Urinary bladder (tissue), 4 donors: ENCODE data around the gene WDFY4. TPM values are rescaled to one million over a fixed set of nuclear protein-coding genes. Genes with fewer than 3 reads are reported as not detected.

Experiments used
- DNase-seq: peaks from one replicate; pipeline ENCODE4 v3.0.0-alpha.2; 2015; ENCODE audit errors: extremely low spot score
- H3K27ac ChIP-seq: one replicate; pipeline ENCODE4 v1.5.1; 2013; ENCODE audit warnings: low read depth, mild to moderate bottlenecking, moderate library complexity
- H3K36me3 ChIP-seq: one replicate; pipeline ENCODE4 v1.6.1; 2013; ENCODE audit warnings: mild to moderate bottlenecking, moderate library complexity; ENCODE audit not compliant: insufficient read depth
- H3K4me1 ChIP-seq: one replicate; pipeline ENCODE4 v1.6.1; 2013; ENCODE audit warnings: mild to moderate bottlenecking, moderate library complexity; ENCODE audit not compliant: insufficient read depth
- H3K4me3 ChIP-seq: one replicate; pipeline ENCODE4 v1.5.1; 2013; ENCODE audit warnings: low read depth, low read length
- WGBS: extraction: QIAGEN DNeasy Blood & Tissue Kit; methylation state at CpG from one replicate; pipeline ENCODE4 v1.1.7; 2013; 5-methylcytosine and 5-hydroxymethylcytosine counted together
- polyA plus RNA-seq: library from polyadenylated mRNA; stranded (reverse); fragments of 200-250 nt; gene quantifications from one replicate; pipeline ENCODE4 v1.2.3, GENCODE V29; 2013
- total RNA-seq: library from RNA; depleted of rRNA; stranded (reverse); fragments of >200 nt; gene quantifications from one replicate; pipeline ENCODE4 v1.2.3, GENCODE V29; 2014
- donor health status: healthy with polysubstance abuse.
- donor health status: healthy.

WDFY4 gene
- total and polyA plus RNA-seq, 2 donors: 2.0 to 4.9 TPM

- Histone ChIP-seq H3K4me1 (no peaks in the 10 kb centered on the region), H3K4me3 (no peak overlapping the region), H3K36me3 (no peaks in the 10 kb centered on the region), H3K27ac (no peak overlapping the region)
- DNase-seq: no peak
- WGBS: 86% methylated on average over 7 of the region's 7 CpGs
Measured at GRCh38 chr10:48932831-48933664, 248.4 kb downstream of the WDFY4 start.

GRCh38 chr10:48934672-48935501 is 250.2 kb downstream of the WDFY4 start:
- H3K4me3 ChIP-seq: peak overlapping the region; percentile 14
- 37% methylated on average over 18 of the region's 18 CpGs for WGBS
- DNase-seq: no peak

DNA sequence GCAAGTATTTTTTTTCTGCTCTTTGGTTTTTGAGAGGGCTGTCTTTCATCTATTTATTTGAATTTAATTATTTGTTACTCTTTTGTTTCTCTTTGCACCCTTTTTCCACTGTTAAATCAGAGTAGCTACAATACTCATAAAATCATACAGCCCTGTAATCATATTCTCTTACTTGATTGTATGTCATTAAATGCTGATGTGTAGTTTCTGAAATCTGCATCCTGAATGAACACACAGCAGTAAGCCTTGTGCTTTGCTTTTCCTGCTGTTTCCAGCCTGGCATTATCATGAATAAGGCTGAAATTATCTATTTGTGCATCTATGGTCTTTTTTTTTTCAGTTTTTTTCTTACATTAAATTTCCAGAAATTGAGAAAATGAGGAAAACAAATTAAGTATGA is 250.9 kb downstream of the WDFY4 start:
- no peaks in the 10 kb centered on the region for H3K36me3 ChIP-seq
- H3K4me3 ChIP-seq: no peak overlapping the region
- no peak overlapping the region for H3K27ac ChIP-seq
- no peak for DNase-seq
- H3K4me1 ChIP-seq: no peaks in the 10 kb centered on the region

More at GRCh38 chr10:48934672-48935501, 250.2 kb downstream of the WDFY4 start:
- Histone ChIP-seq H3K36me3 (no peaks in the 10 kb centered on the region), H3K27ac (no peak overlapping the region), H3K4me1 (no peaks in the 10 kb centered on the region)

DNA sequence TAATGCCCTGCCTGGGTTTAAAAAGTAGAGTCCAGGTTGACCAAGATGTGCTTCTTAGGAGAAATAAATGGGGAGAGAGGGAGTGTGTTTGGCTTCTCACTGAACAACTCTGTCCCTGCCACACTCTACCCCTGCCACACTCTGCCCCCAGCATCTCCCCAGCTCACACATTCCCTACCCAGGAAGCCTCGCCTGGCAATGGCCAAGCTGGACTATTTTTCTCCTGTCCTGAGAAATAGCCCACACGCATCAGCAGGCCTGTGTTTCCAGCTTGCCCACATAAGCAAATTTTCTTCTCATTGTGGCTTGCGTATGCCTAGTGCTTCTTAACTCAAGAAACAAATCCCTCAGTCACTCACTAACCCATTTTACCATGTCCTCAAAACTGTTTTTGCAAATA is 253.1 kb downstream of the WDFY4 start:
- no peak overlapping the region for H3K27ac ChIP-seq
- no peak overlapping the region for H3K4me3 ChIP-seq
- H3K4me1 ChIP-seq: no peaks in the 10 kb centered on the region
- no peak for DNase-seq
- no peaks in the 10 kb centered on the region for H3K36me3 ChIP-seq
- WGBS: 97% methylated on average over 3 of the region's 3 CpGs

GRCh38 chr10:48938281-48938680 is 253.6 kb downstream of the WDFY4 start:
- no peak for DNase-seq
- no peaks in the 10 kb centered on the region for H3K36me3 ChIP-seq
- no peak overlapping the region for H3K27ac ChIP-seq
- H3K4me3 ChIP-seq: no peak overlapping the region
- H3K4me1 ChIP-seq: no peaks in the 10 kb centered on the region
- 89% methylated on average over 2 of the region's 2 CpGs for WGBS

DNA sequence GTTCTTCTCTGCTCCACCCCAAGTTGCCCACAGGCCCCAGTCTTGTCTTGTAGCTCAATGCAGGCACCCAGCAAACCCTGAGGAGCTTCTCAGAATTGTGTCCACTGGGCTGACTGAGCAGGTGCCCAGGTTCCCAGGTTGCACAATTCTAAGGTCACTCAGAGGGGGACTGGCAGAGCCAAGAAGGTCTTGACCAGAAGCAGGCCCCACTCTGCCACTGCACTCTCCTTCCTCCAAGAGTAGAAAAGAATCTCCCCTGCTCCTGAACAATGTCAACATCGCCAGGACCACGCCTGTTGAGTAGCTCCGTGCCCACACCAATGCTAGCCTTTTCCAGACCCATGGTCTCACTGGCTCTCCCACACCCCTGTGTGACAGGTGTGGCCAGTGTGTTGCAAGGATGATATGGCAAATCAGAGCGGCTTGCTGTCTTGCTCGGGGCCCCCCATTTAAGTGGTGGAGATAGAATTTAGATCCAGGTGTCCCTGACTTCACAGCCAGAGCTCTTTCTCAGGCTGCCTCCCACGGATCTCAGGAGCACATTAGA is 254.4 kb downstream of the WDFY4 start:
- no peak for DNase-seq
- Histone ChIP-seq H3K4me1 (no peaks in the 10 kb centered on the region), H3K36me3 (no peaks in the 10 kb centered on the region), H3K4me3 (no peak overlapping the region), H3K27ac (no peak overlapping the region)
- WGBS: 77% methylated on average over 6 of the region's 6 CpGs

DNA sequence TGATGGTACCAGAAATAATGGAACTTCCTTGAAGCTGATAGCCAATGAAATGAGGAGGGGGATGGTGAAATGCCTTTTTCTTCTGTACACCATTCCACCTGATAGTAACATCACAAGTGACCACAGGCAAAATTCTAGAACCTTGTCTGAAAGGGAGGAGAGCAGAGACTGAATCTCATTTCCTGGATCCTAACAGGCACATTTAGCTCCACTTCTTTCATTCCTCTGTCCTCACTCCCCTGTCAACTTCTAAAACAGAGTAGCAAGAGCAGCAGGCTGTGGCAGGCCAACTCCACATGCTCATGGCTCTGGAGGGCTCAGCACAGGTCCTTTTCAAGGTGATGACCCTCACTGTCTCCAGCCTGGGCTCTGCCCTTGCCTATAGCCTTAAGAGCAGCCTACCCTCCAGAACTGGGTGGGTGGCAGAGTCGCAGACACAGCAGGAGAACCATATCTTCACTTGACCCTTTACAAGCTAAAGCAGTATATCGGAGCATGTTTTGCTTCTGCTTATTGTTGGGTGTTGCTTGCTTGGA is 255.2 kb downstream of the WDFY4 start, which contains the start of gene LRRC18:
Gene LRRC18 (minus strand): TSS at position 51 of the 536 bp plus-strand sequence. CDS start 25,685 bp downstream, outside the sequence.
- no peak within 1 kb of the TSS for H3K4me3 ChIP-seq
- H3K27ac ChIP-seq: no peak within 1 kb of the TSS
- no peaks in the 10 kb centered on the region for H3K4me1 ChIP-seq
- H3K36me3 ChIP-seq: no peaks in the 10 kb centered on the region
- no peak for DNase-seq
- WGBS: 90% methylated on average over 2 of the region's 2 CpGs

GRCh38 chr10:48940372-48940771 is 255.7 kb downstream of the WDFY4 start:
- H3K36me3 ChIP-seq: no peaks in the 10 kb centered on the region
- no peak overlapping the region for H3K4me3 ChIP-seq
- 92% methylated on average over 5 of the region's 5 CpGs for WGBS
- H3K4me1 ChIP-seq: no peaks in the 10 kb centered on the region
- no peak for DNase-seq
- H3K27ac ChIP-seq: no peak overlapping the region

GRCh38 chr10:48940958-48941357 is 256.3 kb downstream of the WDFY4 start:
- no peak overlapping the region for H3K27ac ChIP-seq
- H3K4me1 ChIP-seq: no peaks in the 10 kb centered on the region
- H3K36me3 ChIP-seq: no peaks in the 10 kb centered on the region
- DNase-seq: no peak
- H3K4me3 ChIP-seq: no peak overlapping the region
- WGBS: 75% methylated on average over 7 of the region's 7 CpGs

DNA sequence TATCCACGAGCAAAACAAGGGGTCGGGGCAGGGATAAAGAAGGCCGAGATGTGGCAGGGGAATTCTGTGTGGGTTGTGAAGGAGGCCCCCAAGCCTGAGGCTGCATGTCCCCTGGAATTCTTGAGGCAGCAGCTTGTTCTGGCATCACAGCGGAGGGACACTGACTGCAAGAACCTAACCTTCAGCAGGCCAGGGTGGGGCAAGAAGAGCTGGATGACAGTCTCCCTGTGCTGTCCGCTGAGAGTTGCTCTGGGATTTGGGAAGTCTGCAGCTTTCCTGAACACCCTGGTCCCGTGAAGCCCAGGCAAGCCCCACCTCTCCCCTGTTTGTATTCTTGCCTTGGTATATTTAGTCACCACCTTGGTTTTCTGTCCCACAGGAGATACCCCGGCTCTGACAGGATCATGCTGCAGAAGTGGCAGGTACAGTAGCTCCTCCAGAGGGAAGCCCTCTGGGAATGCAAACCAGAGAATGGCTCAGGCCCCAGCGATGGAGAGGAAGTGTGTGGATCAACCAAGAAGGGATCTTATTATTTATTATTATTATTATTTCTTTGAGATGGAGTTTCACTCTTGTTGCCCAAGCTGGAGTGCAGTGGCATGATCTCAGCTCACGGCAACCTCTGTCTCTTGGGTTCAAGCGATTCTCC is 256.9 kb downstream of the WDFY4 start:
- WGBS: 87% methylated on average over 10 of the region's 10 CpGs
- no peak overlapping the region for H3K4me3 ChIP-seq
- no peaks in the 10 kb centered on the region for H3K36me3 ChIP-seq
- H3K4me1 ChIP-seq: no peaks in the 10 kb centered on the region
- DNase-seq: no peak
- H3K27ac ChIP-seq: no peak overlapping the region

GRCh38 chr10:48943096-48943495 is 258.4 kb downstream of the WDFY4 start:
- DNase-seq: no peak
- Histone ChIP-seq H3K4me3 (no peak overlapping the region), H3K4me1 (no peaks in the 10 kb centered on the region), H3K27ac (no peak overlapping the region), H3K36me3 (no peaks in the 10 kb centered on the region)
- whole genome bisulfite sequencing: 94% methylated on average over 10 of the region's 10 CpGs

- no peak for DNase-seq
- Histone ChIP-seq H3K27ac (no peak overlapping the region), H3K4me3 (no peak overlapping the region), H3K36me3 (no peaks in the 10 kb centered on the region), H3K4me1 (no peaks in the 10 kb centered on the region)
- WGBS: 93% methylated on average over 3 of the region's 3 CpGs
Measured at GRCh38 chr10:48944171-48944570, 259.5 kb downstream of the WDFY4 start.

DNA sequence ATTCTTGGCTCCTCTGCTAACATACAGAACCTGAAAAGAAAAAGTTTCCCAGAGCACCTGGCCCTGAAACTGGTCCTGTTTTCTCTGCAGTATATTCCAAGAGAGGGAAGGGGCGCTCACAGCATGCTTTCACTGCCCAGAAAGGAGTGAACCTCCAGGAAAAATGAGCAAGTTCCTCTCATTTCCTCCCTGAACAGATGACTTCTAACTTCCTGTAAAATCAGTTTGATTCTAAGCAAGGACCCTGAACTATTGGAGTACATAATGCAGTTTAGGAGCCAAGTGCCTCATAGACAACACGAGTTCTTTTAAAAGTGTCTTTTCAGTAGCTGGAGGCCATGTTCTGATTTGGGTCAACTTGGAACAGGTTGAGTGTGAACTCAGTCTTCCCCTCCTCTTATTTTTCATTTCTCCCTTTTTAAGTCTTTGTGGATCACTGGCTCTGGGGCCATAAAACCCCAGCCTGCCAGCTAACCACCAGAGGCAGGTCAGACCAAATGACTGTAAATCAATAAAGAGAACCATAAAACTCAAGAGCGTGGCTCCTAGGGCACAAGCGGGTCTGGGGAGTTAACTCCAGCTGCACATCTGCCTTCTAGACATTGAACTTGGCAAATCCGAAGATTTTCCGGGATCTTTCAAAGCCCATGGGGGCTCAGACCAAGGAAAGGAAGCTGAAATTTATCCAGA is 260.9 kb downstream of the WDFY4 start:
- no peaks in the 10 kb centered on the region for H3K36me3 ChIP-seq
- no peak overlapping the region for H3K27ac ChIP-seq
- 63% methylated on average over 6 of the region's 6 CpGs for WGBS
- DNase-seq: no peak
- H3K4me3 ChIP-seq: no peak overlapping the region
- H3K4me1 ChIP-seq: no peaks in the 10 kb centered on the region
